GM12878 (cell line): ENCODE measurements around the gene RAB3C. TPM values are rescaled to one million over a fixed set of nuclear protein-coding genes. Genes with fewer than 3 reads are reported as not detected.

ENCODE experiments used
- CHD2 ChIP-seq: IDR thresholded peaks from 2 replicates; pipeline ENCODE4 v1.6.1; 2011; ENCODE audit warnings: low read depth, low read length, improper control_type of control experiment, borderline replicate concordance
- CHD4 ChIP-seq: fragments of 200-600 bp; sonication (generic); IDR thresholded peaks from 2 replicates; pipeline ENCODE4 v1.6.1; 2016; ENCODE audit warnings: mild to moderate bottlenecking
- CTCF ChIP-seq, 3 experiments: IDR thresholded peaks in 2 of 3; conservative IDR thresholded peaks in 1 of 3; 2 replicates each; pipeline ENCODE4 v1.5.1; 2011; ENCODE audit warnings: low read depth in 3 of 3, low read length in 3 of 3, mild to moderate bottlenecking in 3 of 3, control low read depth in 2 of 3, moderate library complexity in 2 of 3, inconsistent platforms in 1 of 3, mixed read lengths in 1 of 3; ENCODE audit not compliant: control insufficient read depth in 2 of 3, insufficient read depth in 1 of 3; ENCODE audit errors: extremely low read depth in 1 of 3
- IRF4 ChIP-seq: IDR thresholded peaks from 2 replicates; pipeline ENCODE4 v1.6.1; 2011; ENCODE audit warnings: low read depth, low read length
- NBN ChIP-seq: fragments of 450-650 bp; IDR thresholded peaks from 2 replicates; pipeline ENCODE4 v1.6.1; 2016
- PRDM15 ChIP-seq: fragments of 450-650 bp; formaldehyde crosslinking; IDR thresholded peaks from 2 replicates; pipeline ENCODE4 v1.4.0; 2020; ENCODE audit warnings: mild to moderate bottlenecking, moderate library complexity
- RELA ChIP-seq: fragments of 450-650 bp; IDR thresholded peaks from 2 replicates; pipeline ENCODE4 v1.8.0; 2014; ENCODE audit warnings: borderline replicate concordance; ENCODE audit not compliant: partially characterized antibody
- RELB ChIP-seq: fragments of 450-650 bp; IDR thresholded peaks from 2 replicates; pipeline ENCODE4 v1.6.1; 2017; ENCODE audit warnings: low read depth, mild to moderate bottlenecking, moderate library complexity
- RUNX3 ChIP-seq: IDR thresholded peaks from 2 replicates; pipeline ENCODE4 v1.6.1; 2012; ENCODE audit warnings: low read length, inconsistent platforms
- SIX5 ChIP-seq: IDR thresholded peaks from 2 replicates; pipeline ENCODE4 v1.6.1; 2011; ENCODE audit warnings: mild to moderate bottlenecking, low read depth, low read length, moderate library complexity; ENCODE audit not compliant: severe bottlenecking
- SKIL ChIP-seq: fragments of 450-650 bp; IDR thresholded peaks from 2 replicates; pipeline ENCODE4 v1.6.1; 2017; ENCODE audit warnings: mild to moderate bottlenecking, low read depth, inconsistent platforms; ENCODE audit not compliant: poor library complexity, severe bottlenecking
- SUPT20H ChIP-seq: IDR thresholded peaks from 2 replicates; pipeline ENCODE4 v1.6.1; 2011; ENCODE audit warnings: low read depth, mild to moderate bottlenecking, low read length, moderate library complexity, borderline replicate concordance; ENCODE audit not compliant: control insufficient read depth
- TCF7 ChIP-seq: IDR thresholded peaks from 2 replicates; pipeline ENCODE4 v1.6.1; 2014; ENCODE audit warnings: antibody characterized with exemption, borderline replicate concordance
- polyA plus RNA-seq, 11 experiments: library from polyadenylated mRNA; depleted of rRNA in 4 of 11; unstranded in 6 of 11; stranded (reverse) in 5 of 11; fragments of >200 nt; fragmentation: Nextera tagmentation in 4 of 11; fragmentation: Illumina TruSeq in 1 of 11; extraction: Ambion mirVana in 4 of 11; extraction: Trizol in 1 of 11; gene quantifications; 1 replicate in 1 of 11; 2 replicates in 10 of 11; pipeline versions ENCODE4 v1.2.1 to v1.2.3, GENCODE V29; 2011 to 2016; ENCODE audit warnings: inconsistent platforms in 2 of 11, missing spikeins in 2 of 11, low read depth in 1 of 11
- total RNA-seq, 4 experiments: library from RNA; depleted of rRNA in 3 of 4; stranded (reverse); fragments of >200 nt in 3 of 4; fragmentation: Illumina TruSeq in 1 of 4; extraction: Trizol in 1 of 4; gene quantifications; 2 replicates each; pipeline versions ENCODE4 v1.2.1 to v1.2.3, GENCODE V29; 2013 to 2021

Gene RAB3C
- total and polyA plus RNA-seq, 10 of the 15 experiments (the other 5 are each of a cell fraction or from before 2014, with no cell fraction given): not detected

GRCh38 chr5:58905944-58906343, 323.1 kb downstream of the RAB3C start (continued):
- TF ChIP-seq PRDM15 (CRISPR knock-in tag): no peak
- TF ChIP-seq CHD2: no peak
- TF ChIP-seq NBN: no peak
- TF ChIP-seq IRF4: no peak
- TF ChIP-seq RUNX3: no peak
- no peak for TF ChIP-seq SUPT20H
- TF ChIP-seq SIX5: no peak
- no peak for TF ChIP-seq RELB
- TF ChIP-seq TCF7: no peak
- TF ChIP-seq SKIL: no peak
- TF ChIP-seq CTCF (IDR thresholded peaks at IDR 0.05 in 2 of 3, conservative IDR thresholded peaks at IDR 0.05 in 1 of 3; ENCODE audit: control insufficient read depth in 2 of 3, extremely low read depth in 1 of 3, insufficient read depth in 1 of 3, low read depth in 3 of 3, low read length in 3 of 3): no peak
- TF ChIP-seq CHD4: no peak
- no peak for TF ChIP-seq RELA
